MM.1S (cell line): ENCODE results near the gene ATG10.

Experiments used
- DNase-seq: peaks from one replicate; pipeline ENCODE4 v3.0.0-alpha.2; 2015
- H2AFZ ChIP-seq: fragments of 300-600 bp; sonication (generic); 2 replicates; pipeline ENCODE4 v1.6.0; 2016; ENCODE audit warnings: antibody characterized with exemption, low read length
- H3F3A ChIP-seq: fragments of 300-600 bp; sonication (generic); 2 replicates; pipeline ENCODE4 v1.6.1; 2016; ENCODE audit warnings: mild to moderate bottlenecking, antibody characterized with exemption, low read length, moderate library complexity, mixed read lengths; ENCODE audit not compliant: insufficient read depth
- H3K27ac ChIP-seq: fragments of 300-600 bp; sonication (generic); 2 replicates; pipeline ENCODE4 v1.5.1; 2016; ENCODE audit warnings: mild to moderate bottlenecking, low read length
- H3K27me3 ChIP-seq: fragments of 300-600 bp; sonication (generic); replicated peaks from 2 replicates; pipeline ENCODE4 v1.6.0; 2016; ENCODE audit warnings: low read length; ENCODE audit not compliant: insufficient read depth
- H3K36me3 ChIP-seq: fragments of 300-600 bp; sonication (generic); replicated peaks from 2 replicates; pipeline ENCODE4 v1.6.1; 2016; ENCODE audit warnings: mild to moderate bottlenecking, low read length, mixed read lengths; ENCODE audit not compliant: insufficient read depth
- H3K4me1 ChIP-seq: fragments of 300-600 bp; sonication (generic); 2 replicates; pipeline ENCODE4 v1.6.1; 2016; ENCODE audit warnings: low read length, mixed read lengths
- H3K4me2 ChIP-seq: fragments of 300-600 bp; sonication (generic); 2 replicates; pipeline ENCODE4 v1.6.0; 2016; ENCODE audit warnings: low read depth, low read length
- H3K4me3 ChIP-seq: fragments of 300-600 bp; sonication (generic); 2 replicates; pipeline ENCODE4 v1.5.1; 2016; ENCODE audit warnings: low read length, mixed read lengths
- H3K79me2 ChIP-seq: fragments of 300-600 bp; sonication (generic); 2 replicates; pipeline ENCODE4 v1.6.1; 2016; ENCODE audit warnings: mixed run types, low read length, mixed read lengths
- H3K9ac ChIP-seq: fragments of 300-600 bp; sonication (generic); 2 replicates; pipeline ENCODE4 v1.6.1; 2016; ENCODE audit warnings: low read length, mixed read lengths
- H3K9me2 ChIP-seq: fragments of 300-600 bp; sonication (generic); replicated peaks from 2 replicates; pipeline ENCODE4 v1.6.1; 2016; ENCODE audit warnings: mild to moderate bottlenecking, low read length, mixed read lengths; ENCODE audit not compliant: insufficient read depth
- H3K9me3 ChIP-seq: fragments of 300-600 bp; sonication (generic); replicated peaks from 2 replicates; pipeline ENCODE4 v1.6.1; 2016; ENCODE audit warnings: mild to moderate bottlenecking, low read length, mixed read lengths; ENCODE audit not compliant: insufficient read depth
- H4K20me1 ChIP-seq: fragments of 300-600 bp; sonication (generic); 2 replicates; pipeline ENCODE4 v1.6.1; 2016; ENCODE audit warnings: mild to moderate bottlenecking, low read length, moderate library complexity, mixed read lengths; ENCODE audit not compliant: insufficient read depth
- EZH2 ChIP-seq: fragments of 300-600 bp; sonication (generic); optimal IDR thresholded peaks from 2 replicates; pipeline ENCODE3; 2017; ENCODE audit warnings: low read depth, mild to moderate bottlenecking, antibody characterized with exemption, low read length, mixed read lengths
- EZH2phosphoT487 ChIP-seq: fragments of 300-600 bp; sonication (generic); IDR thresholded peaks from 2 replicates; pipeline ENCODE4 v1.6.1; 2018; ENCODE audit warnings: antibody characterized with exemption, low read length
- TF ChIP-seq, protein P1 (sequence below): fragments of 300-600 bp; sonication (generic); IDR thresholded peaks from 2 replicates; pipeline ENCODE4 v1.5.1; 2016; ENCODE audit warnings: antibody characterized with exemption, low read length, mixed read lengths

Gene ATG10

DNA sequence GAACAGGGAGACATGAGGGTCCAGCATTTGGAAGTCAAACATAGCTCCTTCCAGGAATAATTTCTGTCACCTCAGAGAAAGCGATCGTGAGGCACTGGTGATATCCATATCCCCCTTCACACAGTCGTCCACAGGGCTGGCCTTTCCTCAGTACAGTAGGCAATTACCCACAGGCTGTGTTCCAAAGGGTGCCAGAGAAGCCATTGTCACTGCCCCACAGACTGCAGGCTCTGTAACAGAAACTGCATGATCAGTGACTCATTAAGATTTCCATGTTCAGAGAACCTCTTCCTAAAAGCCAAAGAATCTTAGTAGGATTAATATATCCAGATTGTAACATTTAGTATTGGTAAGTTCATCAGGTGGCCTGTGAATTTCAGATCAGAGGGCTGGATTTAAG is 178.7 kb downstream of the ATG10 start:
- Histone ChIP-seq H3K36me3 (no peaks in the 10 kb centered on the region), H4K20me1 (no peaks in the 10 kb centered on the region), H2AFZ (no peak overlapping the region), H3K4me1 (no peaks in the 10 kb centered on the region), H3K4me3 (no peak overlapping the region), H3F3A (no peaks in the 10 kb centered on the region), H3K79me2 (no peaks in the 10 kb centered on the region), H3K27me3 (no peaks in the 10 kb centered on the region), H3K9me3 (no peaks in the 10 kb centered on the region), H3K4me2 (no peak overlapping the region), H3K27ac (no peak overlapping the region), H3K9me2 (no peaks in the 10 kb centered on the region), H3K9ac (no peak overlapping the region)
- DNase-seq, result no peak
- TF ChIP-seq EZH2phosphoT487, result no peak

DNA sequence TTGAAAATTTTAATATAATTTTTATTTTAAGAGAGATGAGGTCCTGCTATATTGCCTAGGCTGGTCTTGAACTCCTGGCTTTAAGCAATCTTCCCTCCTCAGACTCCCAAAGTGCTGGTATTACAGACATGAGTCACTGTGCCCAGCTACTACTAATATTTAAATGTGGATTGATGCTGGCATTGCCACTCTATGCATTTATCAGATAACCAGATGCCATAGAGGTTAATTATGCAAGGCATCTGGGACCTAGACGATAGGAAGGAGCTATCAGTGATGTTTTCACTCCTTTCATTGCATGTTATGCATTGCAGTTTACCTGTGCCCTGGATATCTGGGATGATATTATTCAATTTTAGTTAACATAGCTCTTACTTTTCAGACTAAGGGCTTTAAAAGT is 179.4 kb downstream of the ATG10 start:
- H2AFZ ChIP-seq, result no peak overlapping the region
- H3K4me2 ChIP-seq, result no peak overlapping the region
- H3F3A ChIP-seq, result no peaks in the 10 kb centered on the region
- H3K4me3 ChIP-seq, result no peak overlapping the region
- no peaks in the 10 kb centered on the region for H3K36me3 ChIP-seq
- no peaks in the 10 kb centered on the region for H4K20me1 ChIP-seq
- DNase-seq, result no peak
- no peaks in the 10 kb centered on the region for H3K9me3 ChIP-seq
- H3K27ac ChIP-seq, result no peak overlapping the region
- no peaks in the 10 kb centered on the region for H3K9me2 ChIP-seq
- no peaks in the 10 kb centered on the region for H3K79me2 ChIP-seq
- TF ChIP-seq EZH2 (no peak), EZH2phosphoT487 (no peak)
- TF ChIP-seq, protein P1, sequence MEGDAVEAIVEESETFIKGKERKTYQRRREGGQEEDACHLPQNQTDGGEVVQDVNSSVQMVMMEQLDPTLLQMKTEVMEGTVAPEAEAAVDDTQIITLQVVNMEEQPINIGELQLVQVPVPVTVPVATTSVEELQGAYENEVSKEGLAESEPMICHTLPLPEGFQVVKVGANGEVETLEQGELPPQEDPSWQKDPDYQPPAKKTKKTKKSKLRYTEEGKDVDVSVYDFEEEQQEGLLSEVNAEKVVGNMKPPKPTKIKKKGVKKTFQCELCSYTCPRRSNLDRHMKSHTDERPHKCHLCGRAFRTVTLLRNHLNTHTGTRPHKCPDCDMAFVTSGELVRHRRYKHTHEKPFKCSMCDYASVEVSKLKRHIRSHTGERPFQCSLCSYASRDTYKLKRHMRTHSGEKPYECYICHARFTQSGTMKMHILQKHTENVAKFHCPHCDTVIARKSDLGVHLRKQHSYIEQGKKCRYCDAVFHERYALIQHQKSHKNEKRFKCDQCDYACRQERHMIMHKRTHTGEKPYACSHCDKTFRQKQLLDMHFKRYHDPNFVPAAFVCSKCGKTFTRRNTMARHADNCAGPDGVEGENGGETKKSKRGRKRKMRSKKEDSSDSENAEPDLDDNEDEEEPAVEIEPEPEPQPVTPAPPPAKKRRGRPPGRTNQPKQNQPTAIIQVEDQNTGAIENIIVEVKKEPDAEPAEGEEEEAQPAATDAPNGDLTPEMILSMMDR, result no peak
- no peaks in the 10 kb centered on the region for H3K4me1 ChIP-seq
- H3K27me3 ChIP-seq, result no peaks in the 10 kb centered on the region
- H3K9ac ChIP-seq, result no peak overlapping the region

DNA sequence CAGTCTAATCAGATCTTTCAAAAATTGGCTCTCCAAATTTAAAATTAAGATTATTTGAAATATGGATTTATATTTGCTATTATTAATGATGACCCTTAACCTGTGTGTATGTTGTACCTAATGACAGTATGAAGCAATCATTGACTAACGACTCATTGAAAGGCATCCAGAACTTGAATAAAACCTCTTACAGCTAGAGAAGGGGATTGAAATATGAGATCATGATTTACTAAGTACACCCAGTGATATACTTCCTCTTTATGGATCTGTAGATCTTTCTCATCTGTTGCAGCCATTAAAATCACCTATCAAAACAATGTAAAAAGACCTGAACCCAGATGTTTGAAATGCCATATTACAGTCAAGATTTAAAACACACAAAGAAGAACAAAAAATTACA is 179.8 kb downstream of the ATG10 start:
- Histone ChIP-seq H2AFZ (no peak overlapping the region), H3K4me1 (no peaks in the 10 kb centered on the region), H3F3A (no peaks in the 10 kb centered on the region), H3K9me3 (no peaks in the 10 kb centered on the region), H3K36me3 (no peaks in the 10 kb centered on the region), H3K27me3 (no peaks in the 10 kb centered on the region), H3K27ac (no peak overlapping the region), H3K9me2 (no peaks in the 10 kb centered on the region), H3K4me3 (no peak overlapping the region), H3K4me2 (no peak overlapping the region), H3K79me2 (no peaks in the 10 kb centered on the region), H4K20me1 (no peaks in the 10 kb centered on the region), H3K9ac (no peak overlapping the region)
- TF ChIP-seq, protein P1, result no peak
- TF ChIP-seq EZH2phosphoT487 (no peak), EZH2 (no peak)
- DNase-seq, result no peak

DNA sequence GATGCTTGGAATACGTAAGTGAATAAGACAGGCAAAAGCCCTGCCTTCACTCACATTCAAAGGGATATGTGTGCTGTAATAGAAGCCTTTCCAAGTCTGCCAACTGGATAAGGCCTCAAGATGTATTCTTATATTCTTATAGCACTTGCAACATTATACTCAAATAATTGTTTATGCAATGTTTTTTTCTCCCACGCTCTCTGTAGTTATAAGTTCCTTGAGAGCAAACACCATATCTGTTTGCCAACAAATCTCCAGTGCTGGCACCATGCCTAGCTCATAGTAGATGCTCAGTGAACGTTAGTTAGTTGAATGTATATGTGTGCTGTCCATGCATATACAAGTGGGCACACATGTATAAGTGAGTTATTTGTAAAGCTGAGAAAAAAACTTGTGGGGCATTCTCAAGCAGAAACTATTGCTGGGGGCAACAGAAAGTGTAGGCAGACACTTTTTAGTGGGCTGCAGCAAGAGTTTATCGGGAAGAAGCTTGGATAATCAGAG is 181.2 kb downstream of the ATG10 start:
- H2AFZ ChIP-seq, result no peak overlapping the region

More for the DNA sequence above, 181.2 kb downstream of the ATG10 start:
- Histone ChIP-seq H3K79me2 (no peaks in the 10 kb centered on the region), H4K20me1 (no peaks in the 10 kb centered on the region), H3K4me2 (no peak overlapping the region), H3K9ac (no peak overlapping the region), H3K36me3 (no peaks in the 10 kb centered on the region), H3K4me1 (no peaks in the 10 kb centered on the region), H3K27me3 (no peaks in the 10 kb centered on the region), H3F3A (no peaks in the 10 kb centered on the region), H3K9me2 (no peaks in the 10 kb centered on the region), H3K9me3 (no peaks in the 10 kb centered on the region), H3K4me3 (no peak overlapping the region), H3K27ac (no peak overlapping the region)
- DNase-seq, result no peak
- TF ChIP-seq EZH2, result no peak
- TF ChIP-seq EZH2phosphoT487, result no peak
- TF ChIP-seq, protein P1, result no peak
